ENCODE measurements around the gene TCF7L1. TPM values are rescaled to one million over a fixed set of nuclear protein-coding genes. Genes with fewer than 3 reads are reported as not detected.

TCF7L1 gene
- total and polyA plus RNA-seq, 9 of the 15 experiments (the other 6 are each of a cell fraction or from before 2014, with no cell fraction given), result 0.03 to 0.11 (median 0.07) TPM; not detected in 5

DNA sequence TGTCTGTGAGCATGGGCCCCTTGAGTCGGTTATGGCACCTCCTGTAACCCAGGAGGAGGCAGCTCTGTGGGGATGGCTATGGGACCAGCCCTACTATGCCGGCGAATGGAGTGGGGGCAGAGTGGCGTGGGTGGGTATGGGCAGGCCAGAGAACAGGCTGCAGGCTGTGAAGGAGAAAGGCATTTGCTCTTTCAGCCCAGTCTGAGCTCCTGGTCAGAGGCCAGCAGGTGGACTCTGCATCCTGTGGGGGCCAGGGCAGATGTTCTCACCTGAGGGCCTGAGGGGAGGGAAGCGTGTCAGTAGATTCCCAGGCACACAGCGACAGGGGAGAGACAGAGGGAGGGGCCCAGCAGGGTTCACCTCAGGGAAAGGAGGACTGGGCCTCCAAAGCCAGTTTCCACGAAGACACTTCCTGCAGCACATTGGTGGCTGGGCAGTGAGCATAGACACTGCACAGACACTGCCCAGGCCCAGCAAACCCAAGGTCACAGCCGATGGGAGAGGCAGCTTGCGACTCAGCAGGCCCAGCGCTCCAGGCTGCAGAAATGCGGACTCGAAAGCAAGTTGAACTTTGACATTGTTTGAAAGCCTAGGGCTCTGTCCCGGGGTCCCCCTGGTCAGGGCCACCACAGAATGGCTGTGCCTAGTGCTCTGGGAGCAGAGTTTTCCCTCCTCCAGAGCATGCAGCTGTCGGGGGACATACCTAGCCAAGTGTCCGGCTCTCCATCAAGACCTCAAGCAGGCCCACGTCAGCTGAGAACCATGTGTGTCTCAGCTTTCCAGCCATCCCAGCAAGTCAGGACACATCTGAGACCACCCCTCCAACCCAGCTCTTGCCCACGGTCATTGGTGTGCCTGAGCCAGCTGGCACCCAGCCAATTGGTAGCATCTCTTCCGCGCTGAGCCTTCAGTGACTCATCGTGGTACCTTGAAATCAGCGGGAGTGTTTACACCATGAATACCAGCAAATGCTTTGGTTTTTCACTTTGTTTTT lies 140.8 kb downstream of the TCF7L1 start:
- intact Hi-C loops (cut with micrococcal nuclease) (no loop called here), in situ Hi-C loops (cut with MboI) (no loop called here)
- Histone ChIP-seq H3K27me3 (ENCODE audit: control insufficient read depth in 2 of 2, insufficient read depth in 2 of 2, low read length in 2 of 2) (peaks cover 65 to 87% of the 10 kb centered on the region in 2 experiments), H4K20me1 (replicated peaks; ENCODE audit: control insufficient read depth, insufficient read depth, low read length) (0 out of 2 replicates have a peak, but pooled peaks cover 16% of the 10 kb centered on the region), H3K9me1 (ENCODE audit: control insufficient read depth, insufficient read depth, low read length) (no peaks in the 10 kb centered on the region), H3K9me3 (replicated peaks; ENCODE audit: control insufficient read depth, insufficient read depth, low read depth, low read length) (no peaks in the 10 kb centered on the region), H3K79me2 (ENCODE audit: control insufficient read depth, insufficient read depth, low read length) (no peaks in the 10 kb centered on the region), H2AFZ (ENCODE audit: low read depth, low read length) (no peak overlapping the region), H3K36me3 (ENCODE audit: control insufficient read depth, insufficient read depth, low read length) (no peaks in the 10 kb centered on the region), H3K4me1 (replicated peaks in 1 of 2; ENCODE audit: control insufficient read depth in 2 of 2, insufficient read depth in 2 of 2, low read length in 2 of 2) (no peaks in the 10 kb centered on the region), H3K27ac (ENCODE audit: extremely low read depth, low read depth, low read length) (no peak overlapping the region), H3K4me3 (no peak overlapping the region), H3K9ac (ENCODE audit: insufficient read depth in 1 of 2, low read depth in 2 of 2, low read length in 2 of 2) (peak overlapping the region in 1 of 2 experiments; percentile 37; a peak in 1 of 4 replicates), H3K4me2 (ENCODE audit: insufficient read depth, low read length) (no peak overlapping the region)
- no peak for FAIRE-seq
- CTCF ChIA-PET (ENCODE audit: low intra/inter-chr PET ratio), result no interaction called here
- TF ChIP-seq, protein P1, sequence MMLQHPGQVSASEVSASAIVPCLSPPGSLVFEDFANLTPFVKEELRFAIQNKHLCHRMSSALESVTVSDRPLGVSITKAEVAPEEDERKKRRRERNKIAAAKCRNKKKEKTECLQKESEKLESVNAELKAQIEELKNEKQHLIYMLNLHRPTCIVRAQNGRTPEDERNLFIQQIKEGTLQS (IDR thresholded peaks at IDR 0.05), result peak; percentile 46; the same call in 1 of the 2 replicates
- TF ChIP-seq, protein P1 (CRISPR knock-in tag; conservative IDR thresholded peaks at IDR 0.05), result no peak
- TF ChIP-seq, protein P2, sequence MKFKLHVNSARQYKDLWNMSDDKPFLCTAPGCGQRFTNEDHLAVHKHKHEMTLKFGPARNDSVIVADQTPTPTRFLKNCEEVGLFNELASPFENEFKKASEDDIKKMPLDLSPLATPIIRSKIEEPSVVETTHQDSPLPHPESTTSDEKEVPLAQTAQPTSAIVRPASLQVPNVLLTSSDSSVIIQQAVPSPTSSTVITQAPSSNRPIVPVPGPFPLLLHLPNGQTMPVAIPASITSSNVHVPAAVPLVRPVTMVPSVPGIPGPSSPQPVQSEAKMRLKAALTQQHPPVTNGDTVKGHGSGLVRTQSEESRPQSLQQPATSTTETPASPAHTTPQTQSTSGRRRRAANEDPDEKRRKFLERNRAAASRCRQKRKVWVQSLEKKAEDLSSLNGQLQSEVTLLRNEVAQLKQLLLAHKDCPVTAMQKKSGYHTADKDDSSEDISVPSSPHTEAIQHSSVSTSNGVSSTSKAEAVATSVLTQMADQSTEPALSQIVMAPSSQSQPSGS (CRISPR knock-in tag; IDR thresholded peaks at IDR 0.05), result no peak
- peak; percentile 98 for TF ChIP-seq NFIC (IDR thresholded peaks at IDR 0.05)
- no peak for TF ChIP-seq CBFA2T3 (IDR thresholded peaks at IDR 0.05)
- peak; percentile 69 for TF ChIP-seq NFIX (CRISPR knock-in tag; IDR thresholded peaks at IDR 0.05; ENCODE audit: low read depth)
- TF ChIP-seq POLR2AphosphoS2 (IDR thresholded peaks at IDR 0.05; ENCODE audit: low read length), result no peak
- no peak for TF ChIP-seq E2F5 (CRISPR knock-in tag; IDR thresholded peaks at IDR 0.05)
- 0 out of 4 replicates have a peak, but pooled peaks have one; percentile 7 to 23 for TF ChIP-seq KDM1A (IDR thresholded peaks at IDR 0.05)
- TF ChIP-seq ZFP91 (CRISPR knock-in tag; IDR thresholded peaks at IDR 0.05), result no peak
- no peak for TF ChIP-seq PML (IDR thresholded peaks at IDR 0.05; ENCODE audit: low read length)
- TF ChIP-seq JUND (IDR thresholded peaks at IDR 0.05; ENCODE audit: borderline replicate concordance, low read depth, low read length), result peak; percentile 45; the same call in 1 of the 2 replicates
- no peak for TF ChIP-seq JUND (tag; IDR thresholded peaks at IDR 0.05; ENCODE audit: borderline replicate concordance, low read depth, low read length)
- TF ChIP-seq CTBP1 (IDR thresholded peaks at IDR 0.05; ENCODE audit: borderline replicate concordance), result 0 out of 2 replicates have a peak, but pooled peaks have one; percentile 24
- BruUV-seq (replicated peaks), result no TSS peak
- POLR2A ChIA-PET, result interaction anchor here (0.6 kb wide), 2 partner anchors 155 to 445 kb away, joined by 3 to 4 read pairs; no protein-coding TSS in a partner anchor
- no peak for ATAC-seq
- WGBS (ENCODE audit: insufficient coverage, low coverage, missing lambda C conversion rate), result 3% methylated on average over 20 of the region's 21 CpGs
- peak in 1 of 4 experiments; percentile 23 for DNase-seq (ENCODE audit: extremely low read depth in 1 of 4, low spot score in 3 of 4)

All from K562 (cell line).